Measurements from ENCODE around the gene TSPAN18. TPM values are rescaled to one million over a fixed set of nuclear protein-coding genes. Genes with fewer than 3 reads are reported as not detected.

TSPAN18 gene
- total and polyA plus RNA-seq, 2 experiments from 2014 or later, result 6.0 to 10.6 TPM

DNA sequence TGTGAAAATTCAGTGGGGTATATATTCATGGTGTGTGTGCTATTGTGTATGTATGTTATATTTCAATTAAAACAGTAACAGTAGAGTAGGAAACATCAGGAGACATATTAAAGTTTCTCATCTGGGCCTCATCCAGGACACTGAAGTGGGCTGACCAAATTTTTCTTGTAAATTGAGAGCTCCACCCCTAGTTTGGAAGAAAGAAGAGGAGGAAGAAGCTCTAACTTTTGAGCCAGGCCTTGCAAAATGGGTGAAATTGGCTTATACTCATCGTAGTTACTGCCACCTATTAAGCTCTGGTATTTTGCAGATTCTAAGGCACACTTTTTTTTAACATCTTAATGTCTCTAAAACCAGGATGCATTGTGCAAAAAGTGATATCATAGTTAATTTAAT is 33.7 kb downstream of the TSPAN18 start:
- H3K27ac Mint-ChIP-seq, result no peak overlapping the region
- H3K4me1 Mint-ChIP-seq, result peaks cover 51% of the 10 kb centered on the region
- no peak overlapping the region for H3K4me3 ChIP-seq
- peaks cover 12% of the 10 kb centered on the region for H3K79me2 ChIP-seq (replicated peaks; ENCODE audit: insufficient read depth)
- TF ChIP-seq, protein P1, sequence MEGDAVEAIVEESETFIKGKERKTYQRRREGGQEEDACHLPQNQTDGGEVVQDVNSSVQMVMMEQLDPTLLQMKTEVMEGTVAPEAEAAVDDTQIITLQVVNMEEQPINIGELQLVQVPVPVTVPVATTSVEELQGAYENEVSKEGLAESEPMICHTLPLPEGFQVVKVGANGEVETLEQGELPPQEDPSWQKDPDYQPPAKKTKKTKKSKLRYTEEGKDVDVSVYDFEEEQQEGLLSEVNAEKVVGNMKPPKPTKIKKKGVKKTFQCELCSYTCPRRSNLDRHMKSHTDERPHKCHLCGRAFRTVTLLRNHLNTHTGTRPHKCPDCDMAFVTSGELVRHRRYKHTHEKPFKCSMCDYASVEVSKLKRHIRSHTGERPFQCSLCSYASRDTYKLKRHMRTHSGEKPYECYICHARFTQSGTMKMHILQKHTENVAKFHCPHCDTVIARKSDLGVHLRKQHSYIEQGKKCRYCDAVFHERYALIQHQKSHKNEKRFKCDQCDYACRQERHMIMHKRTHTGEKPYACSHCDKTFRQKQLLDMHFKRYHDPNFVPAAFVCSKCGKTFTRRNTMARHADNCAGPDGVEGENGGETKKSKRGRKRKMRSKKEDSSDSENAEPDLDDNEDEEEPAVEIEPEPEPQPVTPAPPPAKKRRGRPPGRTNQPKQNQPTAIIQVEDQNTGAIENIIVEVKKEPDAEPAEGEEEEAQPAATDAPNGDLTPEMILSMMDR (conservative IDR thresholded peaks at IDR 0.05; ENCODE audit: low read depth in 2 of 2), result no peak
- TF ChIP-seq REST (IDR thresholded peaks at IDR 0.05; ENCODE audit: unreplicated experiment), result no peak
- TF ChIP-seq ZNF114 (CRISPR knock-in tag; IDR thresholded peaks at IDR 0.05), result no peak
- no peak for TF ChIP-seq STAT1 (IDR thresholded peaks at IDR 0.05; ENCODE audit: unreplicated experiment)
- TF ChIP-seq POLR2AphosphoS5 (IDR thresholded peaks at IDR 0.05; ENCODE audit: low read depth), result no peak
- no peak for TF ChIP-seq NANOG (IDR thresholded peaks at IDR 0.05; ENCODE audit: borderline replicate concordance)
- TF ChIP-seq EZH2 (IDR thresholded peaks at IDR 0.05; ENCODE audit: low read depth, unreplicated experiment), result no peak
- TF ChIP-seq, protein P2, sequence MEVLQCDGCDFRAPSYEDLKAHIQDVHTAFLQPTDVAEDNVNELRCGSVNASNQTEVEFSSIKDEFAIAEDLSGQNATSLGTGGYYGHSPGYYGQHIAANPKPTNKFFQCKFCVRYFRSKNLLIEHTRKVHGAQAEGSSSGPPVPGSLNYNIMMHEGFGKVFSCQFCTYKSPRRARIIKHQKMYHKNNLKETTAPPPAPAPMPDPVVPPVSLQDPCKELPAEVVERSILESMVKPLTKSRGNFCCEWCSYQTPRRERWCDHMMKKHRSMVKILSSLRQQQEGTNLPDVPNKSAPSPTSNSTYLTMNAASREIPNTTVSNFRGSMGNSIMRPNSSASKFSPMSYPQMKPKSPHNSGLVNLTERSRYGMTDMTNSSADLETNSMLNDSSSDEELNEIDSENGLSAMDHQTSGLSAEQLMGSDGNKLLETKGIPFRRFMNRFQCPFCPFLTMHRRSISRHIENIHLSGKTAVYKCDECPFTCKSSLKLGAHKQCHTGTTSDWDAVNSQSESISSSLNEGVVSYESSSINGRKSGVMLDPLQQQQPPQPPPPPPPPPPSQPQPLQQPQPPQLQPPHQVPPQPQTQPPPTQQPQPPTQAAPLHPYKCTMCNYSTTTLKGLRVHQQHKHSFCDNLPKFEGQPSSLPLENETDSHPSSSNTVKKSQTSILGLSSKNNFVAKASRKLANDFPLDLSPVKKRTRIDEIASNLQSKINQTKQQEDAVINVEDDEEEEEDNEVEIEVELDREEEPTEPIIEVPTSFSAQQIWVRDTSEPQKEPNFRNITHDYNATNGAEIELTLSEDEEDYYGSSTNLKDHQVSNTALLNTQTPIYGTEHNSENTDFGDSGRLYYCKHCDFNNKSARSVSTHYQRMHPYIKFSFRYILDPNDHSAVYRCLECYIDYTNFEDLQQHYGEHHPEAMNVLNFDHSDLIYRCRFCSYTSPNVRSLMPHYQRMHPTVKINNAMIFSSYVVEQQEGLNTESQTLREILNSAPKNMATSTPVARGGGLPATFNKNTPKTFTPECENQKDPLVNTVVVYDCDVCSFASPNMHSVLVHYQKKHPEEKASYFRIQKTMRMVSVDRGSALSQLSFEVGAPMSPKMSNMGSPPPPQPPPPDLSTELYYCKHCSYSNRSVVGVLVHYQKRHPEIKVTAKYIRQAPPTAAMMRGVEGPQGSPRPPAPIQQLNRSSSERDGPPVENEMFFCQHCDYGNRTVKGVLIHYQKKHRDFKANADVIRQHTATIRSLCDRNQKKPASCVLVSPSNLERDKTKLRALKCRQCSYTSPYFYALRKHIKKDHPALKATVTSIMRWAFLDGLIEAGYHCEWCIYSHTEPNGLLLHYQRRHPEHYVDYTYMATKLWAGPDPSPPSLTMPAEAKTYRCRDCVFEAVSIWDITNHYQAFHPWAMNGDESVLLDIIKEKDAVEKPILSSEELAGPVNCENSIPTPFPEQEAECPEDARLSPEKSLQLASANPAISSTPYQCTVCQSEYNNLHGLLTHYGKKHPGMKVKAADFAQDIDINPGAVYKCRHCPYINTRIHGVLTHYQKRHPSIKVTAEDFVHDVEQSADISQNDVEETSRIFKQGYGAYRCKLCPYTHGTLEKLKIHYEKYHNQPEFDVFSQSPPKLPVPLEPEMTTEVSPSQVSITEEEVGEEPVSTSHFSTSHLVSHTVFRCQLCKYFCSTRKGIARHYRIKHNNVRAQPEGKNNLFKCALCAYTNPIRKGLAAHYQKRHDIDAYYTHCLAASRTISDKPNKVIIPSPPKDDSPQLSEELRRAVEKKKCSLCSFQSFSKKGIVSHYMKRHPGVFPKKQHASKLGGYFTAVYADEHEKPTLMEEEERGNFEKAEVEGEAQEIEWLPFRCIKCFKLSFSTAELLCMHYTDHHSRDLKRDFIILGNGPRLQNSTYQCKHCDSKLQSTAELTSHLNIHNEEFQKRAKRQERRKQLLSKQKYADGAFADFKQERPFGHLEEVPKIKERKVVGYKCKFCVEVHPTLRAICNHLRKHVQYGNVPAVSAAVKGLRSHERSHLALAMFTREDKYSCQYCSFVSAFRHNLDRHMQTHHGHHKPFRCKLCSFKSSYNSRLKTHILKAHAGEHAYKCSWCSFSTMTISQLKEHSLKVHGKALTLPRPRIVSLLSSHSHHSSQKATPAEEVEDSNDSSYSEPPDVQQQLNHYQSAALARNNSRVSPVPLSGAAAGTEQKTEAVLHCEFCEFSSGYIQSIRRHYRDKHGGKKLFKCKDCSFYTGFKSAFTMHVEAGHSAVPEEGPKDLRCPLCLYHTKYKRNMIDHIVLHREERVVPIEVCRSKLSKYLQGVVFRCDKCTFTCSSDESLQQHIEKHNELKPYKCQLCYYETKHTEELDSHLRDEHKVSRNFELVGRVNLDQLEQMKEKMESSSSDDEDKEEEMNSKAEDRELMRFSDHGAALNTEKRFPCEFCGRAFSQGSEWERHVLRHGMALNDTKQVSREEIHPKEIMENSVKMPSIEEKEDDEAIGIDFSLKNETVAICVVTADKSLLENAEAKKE (CRISPR knock-in tag; IDR thresholded peaks at IDR 0.05), result no peak
- TF ChIP-seq, protein P3, sequence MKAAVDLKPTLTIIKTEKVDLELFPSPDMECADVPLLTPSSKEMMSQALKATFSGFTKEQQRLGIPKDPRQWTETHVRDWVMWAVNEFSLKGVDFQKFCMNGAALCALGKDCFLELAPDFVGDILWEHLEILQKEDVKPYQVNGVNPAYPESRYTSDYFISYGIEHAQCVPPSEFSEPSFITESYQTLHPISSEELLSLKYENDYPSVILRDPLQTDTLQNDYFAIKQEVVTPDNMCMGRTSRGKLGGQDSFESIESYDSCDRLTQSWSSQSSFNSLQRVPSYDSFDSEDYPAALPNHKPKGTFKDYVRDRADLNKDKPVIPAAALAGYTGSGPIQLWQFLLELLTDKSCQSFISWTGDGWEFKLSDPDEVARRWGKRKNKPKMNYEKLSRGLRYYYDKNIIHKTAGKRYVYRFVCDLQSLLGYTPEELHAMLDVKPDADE (IDR thresholded peaks at IDR 0.05), result no peak
- no peak for TF ChIP-seq JUNB (IDR thresholded peaks at IDR 0.05; ENCODE audit: unreplicated experiment)
- no peak for TF ChIP-seq ZNF331 (CRISPR knock-in tag; IDR thresholded peaks at IDR 0.05; ENCODE audit: low read depth)
- TF ChIP-seq EZH2phosphoT487 (IDR thresholded peaks at IDR 0.05; ENCODE audit: unreplicated experiment), result no peak
- TF ChIP-seq CREB1 (CRISPR knock-in tag; IDR thresholded peaks at IDR 0.05; ENCODE audit: low read depth), result no peak
- H3K27ac ChIP-seq (ENCODE audit: low read depth), result no peak overlapping the region
- no peak overlapping the region for H3K4me3 Mint-ChIP-seq
- peaks cover 12% of the 10 kb centered on the region; the same call in 2 of the 3 replicates for H3K36me3 Mint-ChIP-seq (ENCODE audit: low read depth)
- H3K4me1 ChIP-seq (ENCODE audit: insufficient read depth), result peaks cover 27% of the 10 kb centered on the region
- no peak overlapping the region for H3K4me2 ChIP-seq
- peaks cover 3% of the 10 kb centered on the region; the same call in 1 of the 2 replicates for H3F3A ChIP-seq (replicated peaks; ENCODE audit: low read depth)
- peaks cover 12% of the 10 kb centered on the region for H3K27me3 Mint-ChIP-seq (ENCODE audit: insufficient read depth, low read depth, poor library complexity)
- H3K27me3 ChIP-seq (ENCODE audit: insufficient read depth), result peaks cover 27% of the 10 kb centered on the region
- H3K9me3 Mint-ChIP-seq, result peaks cover 15% of the 10 kb centered on the region; the same call in 2 of the 3 replicates
- no peaks in the 10 kb centered on the region for H3K36me3 ChIP-seq (ENCODE audit: insufficient read depth)
- DNase-seq (ENCODE audit: low spot score) (no peak), ATAC-seq (no peak)
- H3K9me2 ChIP-seq (ENCODE audit: insufficient read depth), result 0 out of 2 replicates have a peak, but pooled peaks cover 7% of the 10 kb centered on the region
- no peaks in the 10 kb centered on the region for H4K20me1 ChIP-seq (replicated peaks; ENCODE audit: insufficient read depth)
- H2AFZ ChIP-seq, result no peak overlapping the region

Measured in GM23338 (cell line).